ENCODE data around the gene KCNMA1.
A peak's percentile ranks its signal among the peaks of the same experiment; 100 is the strongest.

The KCNMA1 gene

GRCh38 chr10:76874896-76875295, 762.7 kb downstream of the KCNMA1 start:
- no peak for DNase-seq (ENCODE audit: extremely low read depth, insufficient read length)
- TF ChIP-seq CTCF (IDR thresholded peaks at IDR 0.05; ENCODE audit: insufficient read depth, low read length, poor library complexity, severe bottlenecking), result no peak
- Histone ChIP-seq H3K4me3 (replicated peaks; ENCODE audit: low read depth, low read length) (no peak overlapping the region), H3K27me3 (replicated peaks; ENCODE audit: control insufficient read depth, insufficient read depth, low read length) (no peaks in the 10 kb centered on the region), H3K36me3 (ENCODE audit: control insufficient read depth, insufficient read depth, low read length) (no peaks in the 10 kb centered on the region)

GRCh38 chr10:76874176-76874575, 763.4 kb downstream of the KCNMA1 start:
- DNase-seq (ENCODE audit: extremely low read depth, insufficient read length), result no peak
- no peaks in the 10 kb centered on the region for H3K36me3 ChIP-seq (ENCODE audit: control insufficient read depth, insufficient read depth, low read length)
- no peak for TF ChIP-seq CTCF (IDR thresholded peaks at IDR 0.05; ENCODE audit: insufficient read depth, low read length, poor library complexity, severe bottlenecking)
- no peak overlapping the region for H3K4me3 ChIP-seq (replicated peaks; ENCODE audit: low read depth, low read length)
- no peaks in the 10 kb centered on the region for H3K27me3 ChIP-seq (replicated peaks; ENCODE audit: control insufficient read depth, insufficient read depth, low read length)

GRCh38 chr10:76871697-76872295, 765.8 kb downstream of the KCNMA1 start:
- H3K27me3 ChIP-seq (replicated peaks; ENCODE audit: control insufficient read depth, insufficient read depth, low read length), result no peaks in the 10 kb centered on the region
- H3K4me3 ChIP-seq (replicated peaks; ENCODE audit: low read depth, low read length), result no peak overlapping the region
- peak; percentile 48 for DNase-seq (ENCODE audit: extremely low read depth, insufficient read length)
- no peaks in the 10 kb centered on the region for H3K36me3 ChIP-seq (ENCODE audit: control insufficient read depth, insufficient read depth, low read length)
- no peak for TF ChIP-seq CTCF (IDR thresholded peaks at IDR 0.05; ENCODE audit: insufficient read depth, low read length, poor library complexity, severe bottlenecking)

- TF ChIP-seq CTCF (IDR thresholded peaks at IDR 0.05; ENCODE audit: insufficient read depth, low read length, poor library complexity, severe bottlenecking), result no peak
- no peak for DNase-seq (ENCODE audit: extremely low read depth, insufficient read length)
- Histone ChIP-seq H3K27me3 (replicated peaks; ENCODE audit: control insufficient read depth, insufficient read depth, low read length) (no peaks in the 10 kb centered on the region; the same call in 1 of the 2 replicates), H3K36me3 (ENCODE audit: control insufficient read depth, insufficient read depth, low read length) (no peaks in the 10 kb centered on the region), H3K4me3 (replicated peaks; ENCODE audit: low read depth, low read length) (no peak overlapping the region)
Measured at GRCh38 chr10:76869931-76870330, 767.7 kb downstream of the KCNMA1 start.

GRCh38 chr10:76868098-76868977, 769.3 kb downstream of the KCNMA1 start:
- H3K27me3 ChIP-seq (replicated peaks; ENCODE audit: control insufficient read depth, insufficient read depth, low read length), result no peaks in the 10 kb centered on the region; the same call in 1 of the 2 replicates
- H3K4me3 ChIP-seq (replicated peaks; ENCODE audit: low read depth, low read length), result no peak overlapping the region
- TF ChIP-seq CTCF (IDR thresholded peaks at IDR 0.05; ENCODE audit: insufficient read depth, low read length, poor library complexity, severe bottlenecking), result no peak
- no peaks in the 10 kb centered on the region for H3K36me3 ChIP-seq (ENCODE audit: control insufficient read depth, insufficient read depth, low read length)
- DNase-seq (ENCODE audit: extremely low read depth, insufficient read length), result no peak
